K562 (cell line): Measurements from ENCODE around the gene EEFSEC. TPM values are rescaled to one million over a fixed set of nuclear protein-coding genes. Genes with fewer than 3 reads are reported as not detected.

Source experiments
- CEBPB ChIP-seq: fragments of 450-650 bp; IDR thresholded peaks from 2 replicates; pipeline ENCODE4 v1.6.1; 2016; ENCODE audit warnings: missing genetic modification characterization, missing compliant biosample characterization
- FOXA3 ChIP-seq, 2 experiments: fragments of 450-650 bp in 1 of 2; sonication (generic) in 1 of 2; formaldehyde crosslinking; IDR thresholded peaks in 1 of 2; conservative IDR thresholded peaks in 1 of 2; 2 replicates each; pipeline versions ENCODE4 v1.4.0 to v1.8.0; 2020 to 2022; ENCODE audit warnings: mild to moderate bottlenecking in 2 of 2, missing genetic modification reagents in 1 of 2
- KLF13 ChIP-seq: fragments of 450-650 bp; IDR thresholded peaks from 2 replicates; pipeline ENCODE4 v1.6.1; 2016; ENCODE audit warnings: missing genetic modification characterization, low read depth, mild to moderate bottlenecking, missing compliant biosample characterization, moderate library complexity, borderline replicate concordance
- RCOR1 ChIP-seq, 2 experiments: IDR thresholded peaks; 2 replicates each; pipeline ENCODE4 v1.6.1; 2012; ENCODE audit warnings: low read depth in 2 of 2, low read length in 2 of 2, borderline replicate concordance in 1 of 2, improper control_type of control experiment in 1 of 2
- SRSF9 ChIP-seq: fragments of 200-400 bp; formaldehyde crosslinking; IDR thresholded peaks from 2 replicates; pipeline ENCODE4 v1.6.1; 2017; ENCODE audit warnings: low read depth, low read length, borderline replicate concordance
- WHSC1 ChIP-seq: IDR thresholded peaks from one replicate; pipeline ENCODE4 v1.6.1; 2012; ENCODE audit warnings: low read length, control low read depth, inconsistent platforms
- ZNF274 ChIP-seq: IDR thresholded peaks from 2 replicates; pipeline ENCODE4 v1.6.1; 2011; ENCODE audit warnings: low read depth, mild to moderate bottlenecking, low read length, moderate library complexity, borderline replicate concordance
- polyA plus RNA-seq, 8 experiments: library from polyadenylated mRNA; depleted of rRNA in 4 of 8; stranded (reverse) in 5 of 8; unstranded in 3 of 8; fragments of >200 nt; fragmentation: Nextera tagmentation in 2 of 8; fragmentation: Illumina TruSeq in 1 of 8; extraction: Ambion mirVana in 2 of 8; extraction: Trizol in 1 of 8; gene quantifications; 2 replicates each; pipeline versions ENCODE4 v1.2.1 to v1.2.3, GENCODE V29; 2011 to 2014; ENCODE audit warnings: inconsistent platforms in 1 of 8, missing spikeins in 1 of 8
- total RNA-seq, 7 experiments: library from RNA; depleted of rRNA in 6 of 7; stranded (reverse); fragments of >200 nt in 6 of 7; fragmentation: Illumina TruSeq in 2 of 7; extraction: Trizol in 2 of 7; gene quantifications; 2 replicates each; pipeline versions ENCODE4 v1.2.1 to v1.2.3, GENCODE V29; 2011 to 2021; ENCODE audit warnings: low replicate concordance in 1 of 7
- TF ChIP-seq, protein P1 (sequence below): fragments of 450-650 bp; formaldehyde crosslinking; IDR thresholded peaks from 2 replicates; pipeline ENCODE4 v1.4.0; 2022; ENCODE audit warnings: missing genetic modification characterization
- TF ChIP-seq, protein P2 (sequence below): IDR thresholded peaks from 2 replicates; pipeline ENCODE4 v1.6.1; 2016; ENCODE audit warnings: missing genetic modification characterization, missing compliant biosample characterization
- TF ChIP-seq, protein P3 (sequence below): fragments of 450-650 bp; IDR thresholded peaks from 2 replicates; pipeline ENCODE4 v1.6.1; 2016; ENCODE audit warnings: mild to moderate bottlenecking, moderate library complexity

EEFSEC gene
- total and polyA plus RNA-seq, 9 of the 15 experiments (the other 6 are each of a cell fraction or from before 2014, with no cell fraction given), result 0.35 to 11.8 (median 7.7) TPM

DNA sequence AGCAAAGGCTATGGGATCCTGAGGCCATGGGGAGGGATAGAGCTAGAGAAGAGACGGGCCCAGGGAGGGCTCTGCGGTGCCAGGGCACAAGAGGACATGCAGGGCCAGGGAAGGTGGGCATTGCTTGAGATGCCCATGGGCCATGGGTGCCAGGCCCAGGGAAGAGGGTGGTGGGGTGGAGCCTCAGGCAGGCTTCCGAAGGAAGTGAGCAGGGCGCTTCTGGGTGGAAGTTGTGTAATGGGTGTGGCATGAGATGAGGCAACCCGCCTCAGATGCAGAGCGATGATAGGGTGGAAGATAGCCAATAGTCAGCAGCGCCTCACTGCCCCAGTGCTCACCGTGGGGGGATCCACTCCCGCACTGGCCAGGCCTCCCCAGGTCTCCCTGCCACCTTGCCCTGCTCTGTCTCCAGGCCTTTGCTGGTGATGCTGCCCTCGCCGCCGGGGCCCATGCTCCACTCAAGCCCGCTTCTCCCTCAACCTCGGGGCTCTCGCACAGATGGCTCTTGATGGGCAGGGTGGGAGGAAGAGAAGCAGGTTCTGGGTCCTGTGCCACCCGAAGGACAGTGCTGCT is 262.0 kb downstream of the EEFSEC start (continued):
- TF ChIP-seq, protein P1, sequence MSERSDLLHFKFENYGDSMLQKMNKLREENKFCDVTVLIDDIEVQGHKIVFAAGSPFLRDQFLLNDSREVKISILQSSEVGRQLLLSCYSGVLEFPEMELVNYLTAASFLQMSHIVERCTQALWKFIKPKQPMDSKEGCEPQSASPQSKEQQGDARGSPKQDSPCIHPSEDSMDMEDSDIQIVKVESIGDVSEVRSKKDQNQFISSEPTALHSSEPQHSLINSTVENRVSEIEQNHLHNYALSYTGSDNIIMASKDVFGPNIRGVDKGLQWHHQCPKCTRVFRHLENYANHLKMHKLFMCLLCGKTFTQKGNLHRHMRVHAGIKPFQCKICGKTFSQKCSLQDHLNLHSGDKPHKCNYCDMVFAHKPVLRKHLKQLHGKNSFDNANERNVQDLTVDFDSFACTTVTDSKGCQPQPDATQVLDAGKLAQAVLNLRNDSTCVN (CRISPR knock-in tag), result no peak
- TF ChIP-seq, protein P2, sequence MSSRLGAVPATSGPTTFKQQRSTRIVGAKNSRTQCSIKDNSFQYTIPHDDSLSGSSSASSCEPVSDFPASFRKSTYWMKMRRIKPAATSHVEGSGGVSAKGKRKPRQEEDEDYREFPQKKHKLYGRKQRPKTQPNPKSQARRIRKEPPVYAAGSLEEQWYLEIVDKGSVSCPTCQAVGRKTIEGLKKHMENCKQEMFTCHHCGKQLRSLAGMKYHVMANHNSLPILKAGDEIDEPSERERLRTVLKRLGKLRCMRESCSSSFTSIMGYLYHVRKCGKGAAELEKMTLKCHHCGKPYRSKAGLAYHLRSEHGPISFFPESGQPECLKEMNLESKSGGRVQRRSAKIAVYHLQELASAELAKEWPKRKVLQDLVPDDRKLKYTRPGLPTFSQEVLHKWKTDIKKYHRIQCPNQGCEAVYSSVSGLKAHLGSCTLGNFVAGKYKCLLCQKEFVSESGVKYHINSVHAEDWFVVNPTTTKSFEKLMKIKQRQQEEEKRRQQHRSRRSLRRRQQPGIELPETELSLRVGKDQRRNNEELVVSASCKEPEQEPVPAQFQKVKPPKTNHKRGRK (tag), result no peak
- no peak for TF ChIP-seq FOXA3 (CRISPR knock-in tag; conservative IDR thresholded peaks at IDR 0.05 in 1 of 2, IDR thresholded peaks at IDR 0.05 in 1 of 2)
- TF ChIP-seq WHSC1, result no peak
- no peak for TF ChIP-seq SRSF9
- no peak for TF ChIP-seq ZNF274
- peak; percentile 98 for TF ChIP-seq CEBPB (tag)
- peak in 1 of 2 experiments; percentile 30; a peak in 1 of 4 replicates for TF ChIP-seq RCOR1 (IDR thresholded peaks at IDR 0.05; ENCODE audit: borderline replicate concordance in 1 of 2, low read depth in 2 of 2, low read length in 2 of 2)
- TF ChIP-seq, protein P3, sequence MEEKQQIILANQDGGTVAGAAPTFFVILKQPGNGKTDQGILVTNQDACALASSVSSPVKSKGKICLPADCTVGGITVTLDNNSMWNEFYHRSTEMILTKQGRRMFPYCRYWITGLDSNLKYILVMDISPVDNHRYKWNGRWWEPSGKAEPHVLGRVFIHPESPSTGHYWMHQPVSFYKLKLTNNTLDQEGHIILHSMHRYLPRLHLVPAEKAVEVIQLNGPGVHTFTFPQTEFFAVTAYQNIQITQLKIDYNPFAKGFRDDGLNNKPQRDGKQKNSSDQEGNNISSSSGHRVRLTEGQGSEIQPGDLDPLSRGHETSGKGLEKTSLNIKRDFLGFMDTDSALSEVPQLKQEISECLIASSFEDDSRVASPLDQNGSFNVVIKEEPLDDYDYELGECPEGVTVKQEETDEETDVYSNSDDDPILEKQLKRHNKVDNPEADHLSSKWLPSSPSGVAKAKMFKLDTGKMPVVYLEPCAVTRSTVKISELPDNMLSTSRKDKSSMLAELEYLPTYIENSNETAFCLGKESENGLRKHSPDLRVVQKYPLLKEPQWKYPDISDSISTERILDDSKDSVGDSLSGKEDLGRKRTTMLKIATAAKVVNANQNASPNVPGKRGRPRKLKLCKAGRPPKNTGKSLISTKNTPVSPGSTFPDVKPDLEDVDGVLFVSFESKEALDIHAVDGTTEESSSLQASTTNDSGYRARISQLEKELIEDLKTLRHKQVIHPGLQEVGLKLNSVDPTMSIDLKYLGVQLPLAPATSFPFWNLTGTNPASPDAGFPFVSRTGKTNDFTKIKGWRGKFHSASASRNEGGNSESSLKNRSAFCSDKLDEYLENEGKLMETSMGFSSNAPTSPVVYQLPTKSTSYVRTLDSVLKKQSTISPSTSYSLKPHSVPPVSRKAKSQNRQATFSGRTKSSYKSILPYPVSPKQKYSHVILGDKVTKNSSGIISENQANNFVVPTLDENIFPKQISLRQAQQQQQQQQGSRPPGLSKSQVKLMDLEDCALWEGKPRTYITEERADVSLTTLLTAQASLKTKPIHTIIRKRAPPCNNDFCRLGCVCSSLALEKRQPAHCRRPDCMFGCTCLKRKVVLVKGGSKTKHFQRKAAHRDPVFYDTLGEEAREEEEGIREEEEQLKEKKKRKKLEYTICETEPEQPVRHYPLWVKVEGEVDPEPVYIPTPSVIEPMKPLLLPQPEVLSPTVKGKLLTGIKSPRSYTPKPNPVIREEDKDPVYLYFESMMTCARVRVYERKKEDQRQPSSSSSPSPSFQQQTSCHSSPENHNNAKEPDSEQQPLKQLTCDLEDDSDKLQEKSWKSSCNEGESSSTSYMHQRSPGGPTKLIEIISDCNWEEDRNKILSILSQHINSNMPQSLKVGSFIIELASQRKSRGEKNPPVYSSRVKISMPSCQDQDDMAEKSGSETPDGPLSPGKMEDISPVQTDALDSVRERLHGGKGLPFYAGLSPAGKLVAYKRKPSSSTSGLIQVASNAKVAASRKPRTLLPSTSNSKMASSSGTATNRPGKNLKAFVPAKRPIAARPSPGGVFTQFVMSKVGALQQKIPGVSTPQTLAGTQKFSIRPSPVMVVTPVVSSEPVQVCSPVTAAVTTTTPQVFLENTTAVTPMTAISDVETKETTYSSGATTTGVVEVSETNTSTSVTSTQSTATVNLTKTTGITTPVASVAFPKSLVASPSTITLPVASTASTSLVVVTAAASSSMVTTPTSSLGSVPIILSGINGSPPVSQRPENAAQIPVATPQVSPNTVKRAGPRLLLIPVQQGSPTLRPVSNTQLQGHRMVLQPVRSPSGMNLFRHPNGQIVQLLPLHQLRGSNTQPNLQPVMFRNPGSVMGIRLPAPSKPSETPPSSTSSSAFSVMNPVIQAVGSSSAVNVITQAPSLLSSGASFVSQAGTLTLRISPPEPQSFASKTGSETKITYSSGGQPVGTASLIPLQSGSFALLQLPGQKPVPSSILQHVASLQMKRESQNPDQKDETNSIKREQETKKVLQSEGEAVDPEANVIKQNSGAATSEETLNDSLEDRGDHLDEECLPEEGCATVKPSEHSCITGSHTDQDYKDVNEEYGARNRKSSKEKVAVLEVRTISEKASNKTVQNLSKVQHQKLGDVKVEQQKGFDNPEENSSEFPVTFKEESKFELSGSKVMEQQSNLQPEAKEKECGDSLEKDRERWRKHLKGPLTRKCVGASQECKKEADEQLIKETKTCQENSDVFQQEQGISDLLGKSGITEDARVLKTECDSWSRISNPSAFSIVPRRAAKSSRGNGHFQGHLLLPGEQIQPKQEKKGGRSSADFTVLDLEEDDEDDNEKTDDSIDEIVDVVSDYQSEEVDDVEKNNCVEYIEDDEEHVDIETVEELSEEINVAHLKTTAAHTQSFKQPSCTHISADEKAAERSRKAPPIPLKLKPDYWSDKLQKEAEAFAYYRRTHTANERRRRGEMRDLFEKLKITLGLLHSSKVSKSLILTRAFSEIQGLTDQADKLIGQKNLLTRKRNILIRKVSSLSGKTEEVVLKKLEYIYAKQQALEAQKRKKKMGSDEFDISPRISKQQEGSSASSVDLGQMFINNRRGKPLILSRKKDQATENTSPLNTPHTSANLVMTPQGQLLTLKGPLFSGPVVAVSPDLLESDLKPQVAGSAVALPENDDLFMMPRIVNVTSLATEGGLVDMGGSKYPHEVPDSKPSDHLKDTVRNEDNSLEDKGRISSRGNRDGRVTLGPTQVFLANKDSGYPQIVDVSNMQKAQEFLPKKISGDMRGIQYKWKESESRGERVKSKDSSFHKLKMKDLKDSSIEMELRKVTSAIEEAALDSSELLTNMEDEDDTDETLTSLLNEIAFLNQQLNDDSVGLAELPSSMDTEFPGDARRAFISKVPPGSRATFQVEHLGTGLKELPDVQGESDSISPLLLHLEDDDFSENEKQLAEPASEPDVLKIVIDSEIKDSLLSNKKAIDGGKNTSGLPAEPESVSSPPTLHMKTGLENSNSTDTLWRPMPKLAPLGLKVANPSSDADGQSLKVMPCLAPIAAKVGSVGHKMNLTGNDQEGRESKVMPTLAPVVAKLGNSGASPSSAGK, result peak; percentile 36; the same call in 1 of the 2 replicates
- TF ChIP-seq KLF13, result peak; percentile 10; the same call in 1 of the 2 replicates
